Measurements from ENCODE around the gene RPAP2.

Gene RPAP2

DNA sequence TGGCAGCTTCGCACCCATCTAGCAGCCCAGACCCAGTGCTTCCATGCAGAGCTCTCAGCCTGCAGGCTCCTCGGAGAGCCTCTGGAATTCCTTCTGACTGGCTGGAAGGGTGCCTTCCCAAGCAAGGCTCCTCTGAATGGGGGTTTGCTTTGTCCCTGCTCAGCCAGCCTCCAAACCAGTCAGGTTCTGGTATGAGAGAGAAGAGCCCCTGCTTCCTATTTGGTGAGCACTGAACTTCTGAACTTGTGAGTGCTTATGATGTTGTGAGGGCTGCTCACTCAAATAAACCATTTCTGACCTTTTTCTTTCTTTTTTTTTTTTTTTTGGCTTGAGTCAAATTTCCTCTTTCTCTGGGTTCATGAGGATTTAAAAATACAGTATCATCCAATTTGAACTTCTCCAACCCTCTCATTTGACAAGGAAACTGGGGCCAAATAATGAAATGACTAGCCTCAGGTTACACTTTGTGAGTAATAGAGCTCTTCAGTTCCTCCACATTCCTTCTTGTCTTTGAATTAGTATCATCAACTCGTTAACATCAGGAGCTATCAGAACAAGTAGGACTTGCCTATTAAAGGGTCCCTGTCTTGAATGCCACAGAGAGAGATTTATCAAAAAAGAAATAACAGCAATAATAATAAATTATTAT, 148.3 kb downstream of the RPAP2 start:
- Histone ChIP-seq H3K9me3 (ENCODE audit: control insufficient read depth, insufficient read depth, low read depth, low read length) (no peaks in the 10 kb centered on the region), H3K36me3 (ENCODE audit: control insufficient read depth in 2 of 2, insufficient read depth in 1 of 2, low read length in 2 of 2) (no peaks in the 10 kb centered on the region), H3K4me1 (ENCODE audit: control insufficient read depth, insufficient read depth, low read length) (no peaks in the 10 kb centered on the region), H3K4me3 (ENCODE audit: low read depth, low read length) (no peak overlapping the region), H3K27ac (ENCODE audit: extremely low read depth, low read depth, low read length) (no peak overlapping the region)
- TF ChIP-seq PRDM1 (tag by site-specific recombination; IDR thresholded peaks at IDR 0.05): no peak
- no peak for TF ChIP-seq ZNF423 (tag by site-specific recombination; IDR thresholded peaks at IDR 0.05)
- TF ChIP-seq ZNF311 (tag by site-specific recombination; IDR thresholded peaks at IDR 0.05; ENCODE audit: borderline replicate concordance): no peak
- TF ChIP-seq ZNF292 (tag by site-specific recombination; IDR thresholded peaks at IDR 0.05; ENCODE audit: borderline replicate concordance, low read depth): no peak
- TF ChIP-seq ZNF10 (tag by site-specific recombination; IDR thresholded peaks at IDR 0.05): no peak
- TF ChIP-seq KLF10 (tag by site-specific recombination; IDR thresholded peaks at IDR 0.05): no peak
- TF ChIP-seq ZXDB (tag by site-specific recombination; IDR thresholded peaks at IDR 0.05): no peak
- no peak for TF ChIP-seq ZNF175 (tag by site-specific recombination; IDR thresholded peaks at IDR 0.05)
- TF ChIP-seq ZNF629 (tag by site-specific recombination; IDR thresholded peaks at IDR 0.05): no peak
- no peak for TF ChIP-seq ZNF248 (tag by site-specific recombination; IDR thresholded peaks at IDR 0.05)
- POLR2A ChIA-PET: interaction anchor here (0.6 kb wide), 1 partner anchor 488 kb away, joined by 3 read pairs; no protein-coding TSS in a partner anchor
- CTCF ChIA-PET: interaction anchor here (0.7 kb wide), 2 partner anchors 113 to 394 kb away, joined by 4 read pairs; no protein-coding TSS in a partner anchor

- CTCF ChIA-PET: no interaction called here
- Histone ChIP-seq H3K4me1 (ENCODE audit: control insufficient read depth, insufficient read depth, low read length) (no peaks in the 10 kb centered on the region), H3K27ac (ENCODE audit: extremely low read depth, low read depth, low read length) (no peak overlapping the region), H3K9me3 (ENCODE audit: control insufficient read depth, insufficient read depth, low read depth, low read length) (no peaks in the 10 kb centered on the region), H3K4me3 (ENCODE audit: low read depth, low read length) (no peak overlapping the region), H3K36me3 (ENCODE audit: control insufficient read depth in 2 of 2, insufficient read depth in 1 of 2, low read length in 2 of 2) (no peaks in the 10 kb centered on the region)
- TF ChIP-seq ZSCAN4 (tag by site-specific recombination; IDR thresholded peaks at IDR 0.05) (no peak), ZNF23 (tag by site-specific recombination; IDR thresholded peaks at IDR 0.05; ENCODE audit: borderline replicate concordance) (no peak), SP7 (tag by site-specific recombination; IDR thresholded peaks at IDR 0.05) (no peak), YY1 (tag by site-specific recombination; IDR thresholded peaks at IDR 0.05) (no peak), KLF7 (tag by site-specific recombination; IDR thresholded peaks at IDR 0.05; ENCODE audit: borderline replicate concordance) (no peak), ZNF510 (tag by site-specific recombination; IDR thresholded peaks at IDR 0.05; ENCODE audit: insufficient replicate concordance) (no peak), ZNF132 (tag by site-specific recombination; IDR thresholded peaks at IDR 0.05; ENCODE audit: borderline replicate concordance) (no peak)
- TF ChIP-seq, protein P1, sequence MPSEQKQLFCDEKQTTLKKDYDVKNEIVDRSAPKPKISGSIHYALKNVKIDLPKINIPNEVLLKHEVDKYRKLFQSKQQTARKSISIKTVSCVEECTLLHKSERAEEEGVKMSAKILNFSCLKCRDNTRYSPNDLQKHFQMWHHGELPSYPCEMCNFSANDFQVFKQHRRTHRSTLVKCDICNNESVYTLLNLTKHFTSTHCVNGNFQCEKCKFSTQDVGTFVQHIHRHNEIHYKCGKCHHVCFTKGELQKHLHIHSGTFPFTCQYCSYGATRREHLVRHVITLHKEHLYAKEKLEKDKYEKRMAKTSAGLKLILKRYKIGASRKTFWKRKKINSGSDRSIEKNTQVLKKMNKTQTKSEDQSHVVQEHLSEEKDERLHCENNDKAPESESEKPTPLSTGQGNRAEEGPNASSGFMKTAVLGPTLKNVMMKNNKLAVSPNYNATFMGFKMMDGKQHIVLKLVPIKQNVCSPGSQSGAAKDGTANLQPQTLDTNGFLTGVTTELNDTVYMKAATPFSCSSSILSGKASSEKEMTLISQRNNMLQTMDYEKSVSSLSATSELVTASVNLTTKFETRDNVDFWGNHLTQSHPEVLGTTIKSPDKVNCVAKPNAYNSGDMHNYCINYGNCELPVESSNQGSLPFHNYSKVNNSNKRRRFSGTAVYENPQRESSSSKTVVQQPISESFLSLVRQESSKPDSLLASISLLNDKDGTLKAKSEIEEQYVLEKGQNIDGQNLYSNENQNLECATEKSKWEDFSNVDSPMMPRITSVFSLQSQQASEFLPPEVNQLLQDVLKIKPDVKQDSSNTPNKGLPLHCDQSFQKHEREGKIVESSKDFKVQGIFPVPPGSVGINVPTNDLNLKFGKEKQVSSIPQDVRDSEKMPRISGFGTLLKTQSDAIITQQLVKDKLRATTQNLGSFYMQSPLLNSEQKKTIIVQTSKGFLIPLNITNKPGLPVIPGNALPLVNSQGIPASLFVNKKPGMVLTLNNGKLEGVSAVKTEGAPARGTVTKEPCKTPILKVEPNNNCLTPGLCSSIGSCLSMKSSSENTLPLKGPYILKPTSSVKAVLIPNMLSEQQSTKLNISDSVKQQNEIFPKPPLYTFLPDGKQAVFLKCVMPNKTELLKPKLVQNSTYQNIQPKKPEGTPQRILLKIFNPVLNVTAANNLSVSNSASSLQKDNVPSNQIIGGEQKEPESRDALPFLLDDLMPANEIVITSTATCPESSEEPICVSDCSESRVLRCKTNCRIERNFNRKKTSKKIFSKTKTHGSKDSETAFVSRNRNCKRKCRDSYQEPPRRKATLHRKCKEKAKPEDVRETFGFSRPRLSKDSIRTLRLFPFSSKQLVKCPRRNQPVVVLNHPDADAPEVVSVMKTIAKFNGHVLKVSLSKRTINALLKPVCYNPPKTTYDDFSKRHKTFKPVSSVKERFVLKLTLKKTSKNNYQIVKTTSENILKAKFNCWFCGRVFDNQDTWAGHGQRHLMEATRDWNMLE (tag by site-specific recombination; conservative IDR thresholded peaks at IDR 0.05; ENCODE audit: low read depth): no peak
- TF ChIP-seq, protein P2, sequence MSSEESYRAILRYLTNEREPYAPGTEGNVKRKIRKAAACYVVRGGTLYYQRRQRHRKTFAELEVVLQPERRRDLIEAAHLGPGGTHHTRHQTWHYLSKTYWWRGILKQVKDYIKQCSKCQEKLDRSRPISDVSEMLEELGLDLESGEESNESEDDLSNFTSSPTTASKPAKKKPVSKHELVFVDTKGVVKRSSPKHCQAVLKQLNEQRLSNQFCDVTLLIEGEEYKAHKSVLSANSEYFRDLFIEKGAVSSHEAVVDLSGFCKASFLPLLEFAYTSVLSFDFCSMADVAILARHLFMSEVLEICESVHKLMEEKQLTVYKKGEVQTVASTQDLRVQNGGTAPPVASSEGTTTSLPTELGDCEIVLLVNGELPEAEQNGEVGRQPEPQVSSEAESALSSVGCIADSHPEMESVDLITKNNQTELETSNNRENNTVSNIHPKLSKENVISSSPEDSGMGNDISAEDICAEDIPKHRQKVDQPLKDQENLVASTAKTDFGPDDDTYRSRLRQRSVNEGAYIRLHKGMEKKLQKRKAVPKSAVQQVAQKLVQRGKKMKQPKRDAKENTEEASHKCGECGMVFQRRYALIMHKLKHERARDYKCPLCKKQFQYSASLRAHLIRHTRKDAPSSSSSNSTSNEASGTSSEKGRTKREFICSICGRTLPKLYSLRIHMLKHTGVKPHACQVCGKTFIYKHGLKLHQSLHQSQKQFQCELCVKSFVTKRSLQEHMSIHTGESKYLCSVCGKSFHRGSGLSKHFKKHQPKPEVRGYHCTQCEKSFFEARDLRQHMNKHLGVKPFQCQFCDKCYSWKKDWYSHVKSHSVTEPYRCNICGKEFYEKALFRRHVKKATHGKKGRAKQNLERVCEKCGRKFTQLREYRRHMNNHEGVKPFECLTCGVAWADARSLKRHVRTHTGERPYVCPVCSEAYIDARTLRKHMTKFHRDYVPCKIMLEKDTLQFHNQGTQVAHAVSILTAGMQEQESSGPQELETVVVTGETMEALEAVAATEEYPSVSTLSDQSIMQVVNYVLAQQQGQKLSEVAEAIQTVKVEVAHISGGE (tag by site-specific recombination; conservative IDR thresholded peaks at IDR 0.05; ENCODE audit: low read depth): no peak
- TF ChIP-seq, protein P3, sequence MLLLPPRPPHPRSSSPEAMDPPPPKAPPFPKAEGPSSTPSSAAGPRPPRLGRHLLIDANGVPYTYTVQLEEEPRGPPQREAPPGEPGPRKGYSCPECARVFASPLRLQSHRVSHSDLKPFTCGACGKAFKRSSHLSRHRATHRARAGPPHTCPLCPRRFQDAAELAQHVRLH (tag by site-specific recombination; IDR thresholded peaks at IDR 0.05): no peak
- POLR2A ChIA-PET: no interaction called here
Observed at GRCh38 chr1:92447976-92448375, 149.1 kb downstream of the RPAP2 start.

Measured in HEK293 (cell line).